Keratinocyte (primary cell): ENCODE measurements around the gene RBM4B. TPM values are rescaled to one million over a fixed set of nuclear protein-coding genes. Genes with fewer than 3 reads are reported as not detected.

ENCODE experiments used
- DNase-seq: peaks from one replicate; pipeline ENCODE4 v3.0.0-alpha.2; 2011; ENCODE audit warnings: low read depth, missing footprints, low spot score
- FAIRE-seq: peaks from 2 replicates; lab custom pipeline; 2011; peaks lifted over from hg19 to GRCh38; lab: Jason Lieb, UNC
- H2AFZ ChIP-seq: 2 replicates; pipeline ENCODE4 v1.6.0; 2012; ENCODE audit warnings: low read length, control low read depth, inconsistent platforms; ENCODE audit not compliant: control insufficient read depth
- H3K27ac ChIP-seq: 2 replicates; pipeline ENCODE4 v1.5.1; 2011; ENCODE audit warnings: low read length; ENCODE audit not compliant: control insufficient read depth, insufficient read depth
- H3K27me3 ChIP-seq: 3 replicates; pipeline ENCODE4 v1.6.0; 2011; ENCODE audit warnings: low read length; ENCODE audit not compliant: control insufficient read depth, insufficient read depth; ENCODE audit errors: extremely low read depth
- H3K36me3 ChIP-seq, 2 experiments: 2 replicates in 1 of 2; 3 replicates in 1 of 2; pipeline ENCODE4 v1.5.1; 2011; ENCODE audit warnings: low read length in 2 of 2, mild to moderate bottlenecking in 1 of 2; ENCODE audit not compliant: control insufficient read depth in 2 of 2, insufficient read depth in 2 of 2; ENCODE audit errors: extremely low read depth in 1 of 2
- H3K4me1 ChIP-seq: 3 replicates; pipeline ENCODE4 v1.5.1; 2011; ENCODE audit warnings: low read length; ENCODE audit not compliant: control insufficient read depth, insufficient read depth; ENCODE audit errors: extremely low read depth
- H3K4me2 ChIP-seq: 3 replicates; pipeline ENCODE4 v1.6.0; 2011; ENCODE audit warnings: low read depth, low read length; ENCODE audit not compliant: control insufficient read depth, insufficient read depth; ENCODE audit errors: extremely low read depth
- H3K4me3 ChIP-seq, 3 experiments: fragments of 200-600 bp in 1 of 3; sonication (generic) in 1 of 3; 2 replicates in 2 of 3; 3 replicates in 1 of 3; pipeline ENCODE4 v1.5.1; 2011 to 2016; ENCODE audit warnings: low read length in 3 of 3, mild to moderate bottlenecking in 3 of 3, control low read depth in 2 of 3, inconsistent platforms in 1 of 3, low read depth in 1 of 3, mixed read lengths in 1 of 3, mixed run types in 1 of 3, moderate library complexity in 1 of 3; ENCODE audit not compliant: control insufficient read depth in 2 of 3, insufficient read depth in 2 of 3; ENCODE audit errors: extremely low read depth in 1 of 3
- H3K79me2 ChIP-seq: 2 replicates; pipeline ENCODE4 v1.6.0; 2012; ENCODE audit warnings: low read length; ENCODE audit not compliant: control insufficient read depth, insufficient read depth
- H3K9ac ChIP-seq: 3 replicates; pipeline ENCODE4 v1.6.0; 2011; ENCODE audit warnings: low read length; ENCODE audit not compliant: control insufficient read depth, insufficient read depth; ENCODE audit errors: extremely low read depth
- H3K9me1 ChIP-seq: 3 replicates; pipeline ENCODE4 v1.6.0; 2011; ENCODE audit warnings: low read length; ENCODE audit not compliant: control insufficient read depth, insufficient read depth; ENCODE audit errors: extremely low read depth
- H3K9me3 ChIP-seq: 2 replicates; pipeline ENCODE4 v1.5.1; 2012; ENCODE audit warnings: low read depth, low read length; ENCODE audit not compliant: control insufficient read depth
- H4K20me1 ChIP-seq: 3 replicates; pipeline ENCODE4 v1.6.0; 2011; ENCODE audit warnings: low read length; ENCODE audit not compliant: control insufficient read depth, insufficient read depth; ENCODE audit errors: extremely low read depth
- EZH2 ChIP-seq: IDR thresholded peaks from one replicate; pipeline ENCODE4 v1.6.1; 2012; ENCODE audit warnings: inconsistent platforms, mild to moderate bottlenecking, low read length, moderate library complexity
- dilution Hi-C: fragments of 300-500 bp; cut with MboI; formaldehyde crosslinking; loops from one replicate; pipeline ENCODE4 v1.7.0; 2020; ENCODE audit warnings: low sequenced_read_pairs; ENCODE audit not compliant: extremely low pct_ligation_motif_present
- polyA plus RNA-seq, 5 experiments: library from polyadenylated mRNA; depleted of rRNA in 3 of 5; stranded (reverse) in 3 of 5; stranded (forward) in 1 of 5; unstranded in 1 of 5; fragments of >200 nt; gene quantifications; 1 replicate in 1 of 5; 2 replicates in 3 of 5; 3 replicates in 1 of 5; pipeline versions ENCODE4 v1.2.1 to v1.2.3, GENCODE V29; 2011 to 2012; ENCODE audit warnings: missing spikeins in 2 of 5, low read depth in 1 of 5, low replicate concordance in 1 of 5
- TF ChIP-seq, protein P1 (sequence below), 3 experiments: IDR thresholded peaks in 1 of 3; conservative IDR thresholded peaks in 1 of 3; optimal IDR thresholded peaks in 1 of 3; 2 replicates in 2 of 3; 3 replicates in 1 of 3; pipeline versions ENCODE3 to v1.5.1; 2011; ENCODE audit warnings: low read length in 3 of 3, mild to moderate bottlenecking in 3 of 3, moderate library complexity in 2 of 3, control low read depth in 1 of 3, inconsistent platforms in 1 of 3; ENCODE audit not compliant: insufficient read depth in 2 of 3; ENCODE audit errors: extremely low read depth in 1 of 3

Gene RBM4B
- polyA plus RNA-seq, 1 donor (not counting 4 experiments of a cell fraction or from before 2014, with no cell fraction given) = 20.9 TPM

DNA sequence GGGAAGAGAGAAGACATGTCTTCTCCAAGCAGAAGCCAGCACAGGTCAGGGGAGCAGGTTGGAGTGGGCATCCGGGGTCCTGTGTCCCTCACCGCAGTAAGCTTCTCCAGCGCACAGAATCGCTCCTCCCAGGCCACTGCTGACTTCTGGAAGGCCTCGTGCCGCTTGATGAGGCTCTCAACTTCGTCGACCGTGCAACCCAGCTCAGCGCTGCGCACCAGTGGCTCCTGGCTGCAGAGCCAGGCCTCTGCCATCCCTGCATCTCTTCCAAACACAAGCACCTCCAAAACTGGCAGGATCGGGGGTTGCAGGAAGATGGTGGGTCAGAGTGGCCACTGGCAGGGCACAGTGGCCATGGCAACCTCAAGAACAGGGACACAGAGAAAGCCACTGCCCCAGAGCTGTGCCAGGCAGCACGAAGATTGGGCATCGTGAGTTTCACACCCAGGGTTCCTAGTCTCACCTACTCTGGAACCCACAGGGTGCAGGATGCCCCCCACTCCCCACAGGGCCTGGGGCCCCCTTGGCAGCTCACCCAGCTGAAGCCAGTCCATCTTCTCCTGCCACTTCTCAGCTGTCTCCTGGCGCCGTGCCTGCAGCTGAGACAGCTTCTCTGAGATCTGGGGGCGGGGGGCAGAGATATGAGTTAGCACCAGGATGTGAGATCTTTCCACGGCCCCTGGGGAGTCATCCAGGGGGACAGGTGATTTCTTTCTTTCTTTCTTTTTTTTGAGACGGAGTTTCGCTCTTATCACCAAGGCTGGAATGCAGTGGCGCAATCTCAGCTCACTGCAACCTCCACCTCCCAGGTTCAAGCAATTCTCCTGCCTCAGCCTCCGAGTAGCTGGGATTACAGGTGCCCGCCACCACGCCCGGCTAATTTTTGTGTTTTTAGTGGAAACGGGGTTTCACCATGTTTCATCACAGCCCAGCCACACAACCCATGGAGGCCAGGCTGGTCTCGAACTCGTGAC, 11.2 kb upstream of the RBM4B start:
- H3K36me3 ChIP-seq = peaks cover 21 to 24% of the 10 kb centered on the region in 2 experiments

DNA sequence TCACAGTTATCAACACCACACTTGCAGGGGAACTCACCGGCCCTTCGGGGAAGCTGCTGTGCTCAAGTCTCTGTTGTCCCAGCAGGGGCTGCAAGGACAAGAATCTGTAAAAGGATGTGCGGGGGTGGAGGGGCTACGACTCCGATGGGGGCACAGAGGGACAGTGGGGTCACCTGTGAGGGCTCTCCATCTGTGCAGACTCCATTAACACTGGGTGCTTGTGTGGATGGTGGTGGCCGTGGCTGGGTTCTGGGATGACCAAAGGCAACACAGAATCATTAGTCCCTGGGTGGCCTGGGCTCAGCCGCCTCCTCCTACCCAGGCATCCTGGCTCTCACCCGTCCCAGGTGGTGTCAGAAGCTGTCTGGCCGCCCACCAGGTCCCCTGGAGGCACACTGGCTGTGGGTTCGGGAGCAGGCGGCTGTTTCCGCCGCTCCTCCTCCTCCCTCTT, 10.2 kb upstream of the RBM4B start:
- Histone ChIP-seq H3K4me2 (no peak overlapping the region), H3K36me3 (peaks cover 15 to 17% of the 10 kb centered on the region in 2 experiments), H3K27me3 (no peaks in the 10 kb centered on the region), H3K4me1 (peaks cover 26% of the 10 kb centered on the region), H4K20me1 (no peaks in the 10 kb centered on the region), H3K9me3 (no peaks in the 10 kb centered on the region), H3K9ac (no peak overlapping the region), H3K9me1 (no peaks in the 10 kb centered on the region), H3K79me2 (no peaks in the 10 kb centered on the region), H3K27ac (no peak overlapping the region), H2AFZ (no peak overlapping the region), H3K4me3 (no peak overlapping the region)
- dilution Hi-C loops = loop anchor here (25.0 kb wide), 1 partner anchor 99 kb away; no protein-coding TSS in a partner anchor
- FAIRE-seq (no peak), DNase-seq (no peak)
- no peak for TF ChIP-seq EZH2
- TF ChIP-seq, protein P1, sequence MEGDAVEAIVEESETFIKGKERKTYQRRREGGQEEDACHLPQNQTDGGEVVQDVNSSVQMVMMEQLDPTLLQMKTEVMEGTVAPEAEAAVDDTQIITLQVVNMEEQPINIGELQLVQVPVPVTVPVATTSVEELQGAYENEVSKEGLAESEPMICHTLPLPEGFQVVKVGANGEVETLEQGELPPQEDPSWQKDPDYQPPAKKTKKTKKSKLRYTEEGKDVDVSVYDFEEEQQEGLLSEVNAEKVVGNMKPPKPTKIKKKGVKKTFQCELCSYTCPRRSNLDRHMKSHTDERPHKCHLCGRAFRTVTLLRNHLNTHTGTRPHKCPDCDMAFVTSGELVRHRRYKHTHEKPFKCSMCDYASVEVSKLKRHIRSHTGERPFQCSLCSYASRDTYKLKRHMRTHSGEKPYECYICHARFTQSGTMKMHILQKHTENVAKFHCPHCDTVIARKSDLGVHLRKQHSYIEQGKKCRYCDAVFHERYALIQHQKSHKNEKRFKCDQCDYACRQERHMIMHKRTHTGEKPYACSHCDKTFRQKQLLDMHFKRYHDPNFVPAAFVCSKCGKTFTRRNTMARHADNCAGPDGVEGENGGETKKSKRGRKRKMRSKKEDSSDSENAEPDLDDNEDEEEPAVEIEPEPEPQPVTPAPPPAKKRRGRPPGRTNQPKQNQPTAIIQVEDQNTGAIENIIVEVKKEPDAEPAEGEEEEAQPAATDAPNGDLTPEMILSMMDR (optimal IDR thresholded peaks at IDR 0.05 in 1 of 3, IDR thresholded peaks at IDR 0.05 in 1 of 3, conservative IDR thresholded peaks at IDR 0.05 in 1 of 3; ENCODE audit: extremely low read depth in 1 of 3, insufficient read depth in 2 of 3, low read length in 3 of 3) = no peak

More for the DNA sequence above, 11.2 kb upstream of the RBM4B start:
- no peak overlapping the region for H3K27ac ChIP-seq
- H3K9ac ChIP-seq = no peak overlapping the region
- no peak overlapping the region for H2AFZ ChIP-seq
- dilution Hi-C loops = loop anchor here (25.0 kb wide), 1 partner anchor 98 kb away; no protein-coding TSS in a partner anchor
- H3K4me2 ChIP-seq = no peak overlapping the region
- H3K4me1 ChIP-seq = peaks cover 26% of the 10 kb centered on the region
- H3K79me2 ChIP-seq = no peaks in the 10 kb centered on the region
- DNase-seq = no peak
- H3K27me3 ChIP-seq = no peaks in the 10 kb centered on the region
- H3K9me3 ChIP-seq = no peaks in the 10 kb centered on the region
- H3K9me1 ChIP-seq = no peaks in the 10 kb centered on the region
- no peak overlapping the region for H3K4me3 ChIP-seq
- no peak for FAIRE-seq
- TF ChIP-seq, protein P1 (optimal IDR thresholded peaks at IDR 0.05 in 1 of 3, IDR thresholded peaks at IDR 0.05 in 1 of 3, conservative IDR thresholded peaks at IDR 0.05 in 1 of 3; ENCODE audit: extremely low read depth in 1 of 3, insufficient read depth in 2 of 3, low read length in 3 of 3) = no peak
- TF ChIP-seq EZH2 = no peak
- H4K20me1 ChIP-seq = no peaks in the 10 kb centered on the region
